Neural progenitor cell (in vitro differentiated cells): Measurements from ENCODE around the gene SERINC5. TPM values are rescaled to one million over a fixed set of nuclear protein-coding genes. Genes with fewer than 3 reads are reported as not detected.

Source experiments
- DNase-seq: peaks from one replicate; pipeline ENCODE4 v3.0.0-alpha.2; 2016; ENCODE audit warnings: low spot score
- H2AFZ ChIP-seq: fragments of 200-600 bp; sonication (generic); replicated peaks from 2 replicates; pipeline ENCODE4 v1.6.1; 2016; ENCODE audit warnings: antibody characterized with exemption
- H3F3A ChIP-seq: fragments of 200-600 bp; sonication (generic); 2 replicates; pipeline ENCODE4 v1.6.1; 2016; ENCODE audit warnings: antibody characterized with exemption, low read depth
- H3K27ac ChIP-seq: fragments of 200-600 bp; sonication (generic); 2 replicates; pipeline ENCODE4 v1.5.1; 2016; ENCODE audit warnings: mild to moderate bottlenecking
- H3K27me3 ChIP-seq: fragments of 200-600 bp; sonication (generic); 2 replicates; pipeline ENCODE4 v1.6.1; 2016; ENCODE audit warnings: mild to moderate bottlenecking, moderate library complexity
- H3K36me3 ChIP-seq: fragments of 200-600 bp; sonication (generic); 2 replicates; pipeline ENCODE4 v1.5.1; 2016
- H3K4me1 ChIP-seq: fragments of 200-600 bp; sonication (generic); 2 replicates; pipeline ENCODE4 v1.6.1; 2016; ENCODE audit warnings: mixed run types
- H3K4me2 ChIP-seq: fragments of 200-600 bp; sonication (generic); 2 replicates; pipeline ENCODE4 v1.6.1; 2016
- H3K4me3 ChIP-seq: fragments of 200-600 bp; sonication (generic); 2 replicates; pipeline ENCODE4 v1.5.1; 2016
- H3K79me2 ChIP-seq: fragments of 200-600 bp; sonication (generic); 2 replicates; pipeline ENCODE4 v1.6.1; 2016; ENCODE audit warnings: low read depth
- H3K9ac ChIP-seq: fragments of 200-600 bp; sonication (generic); 2 replicates; pipeline ENCODE4 v1.6.1; 2016
- H3K9me3 ChIP-seq: fragments of 200-600 bp; sonication (generic); 2 replicates; pipeline ENCODE4 v1.5.1; 2016; ENCODE audit warnings: low read depth
- H4K20me1 ChIP-seq: fragments of 200-600 bp; sonication (generic); 2 replicates; pipeline ENCODE4 v1.6.1; 2016; ENCODE audit warnings: low read depth
- H3K27ac Mint-ChIP-seq: 3 replicates; pipeline ENCODE4 v1.8.0; 2021; ENCODE audit warnings: mixed read lengths
- H3K27me3 Mint-ChIP-seq: 2 replicates; pipeline ENCODE4 v1.8.0; 2022; ENCODE audit warnings: low read depth, mild to moderate bottlenecking, inconsistent platforms, moderate library complexity, mixed read lengths; ENCODE audit not compliant: insufficient read depth
- H3K36me3 Mint-ChIP-seq: 3 replicates; pipeline ENCODE4 v1.8.0; 2021; ENCODE audit warnings: mixed read lengths
- H3K4me1 Mint-ChIP-seq: 3 replicates; pipeline ENCODE4 v1.8.0; 2021; ENCODE audit warnings: mixed read lengths
- H3K4me3 Mint-ChIP-seq: 3 replicates; pipeline ENCODE4 v1.8.0; 2021; ENCODE audit warnings: mild to moderate bottlenecking, moderate library complexity, mixed read lengths
- H3K9me3 Mint-ChIP-seq: 3 replicates; pipeline ENCODE4 v1.8.0; 2020; ENCODE audit warnings: mixed read lengths
- CTCF ChIP-seq: fragments of 200-600 bp; sonication (generic); IDR thresholded peaks from 2 replicates; pipeline ENCODE4 v1.5.1; 2017; ENCODE audit warnings: antibody characterized with exemption, mild to moderate bottlenecking
- EZH2 ChIP-seq: fragments of 200-600 bp; sonication (generic); IDR thresholded peaks from 2 replicates; pipeline ENCODE4 v1.6.1; 2017; ENCODE audit warnings: antibody characterized with exemption, mild to moderate bottlenecking, moderate library complexity
- EZH2phosphoT487 ChIP-seq: fragments of 200-600 bp; sonication (generic); IDR thresholded peaks from 2 replicates; pipeline ENCODE4 v1.6.1; 2017; ENCODE audit warnings: antibody characterized with exemption
- total RNA-seq: library from RNA; depleted of rRNA; stranded (reverse); fragments of >200 nt; gene quantifications from 2 replicates; pipeline ENCODE4 v1.2.3, GENCODE V29; 2015; ENCODE audit warnings: low replicate concordance

SERINC5 gene
- total RNA-seq, 1 donor from 2014 or later, result 126 TPM

GRCh38 chr5:80068246-80068636 lies 187.6 kb downstream of the SERINC5 start:
- no peaks in the 10 kb centered on the region for H4K20me1 ChIP-seq
- Mint-ChIP-seq H3K36me3 (peaks cover 14% of the 10 kb centered on the region), H3K27me3 (peaks cover 10% of the 10 kb centered on the region)

GRCh38 chr5:80067531-80068245 lies 188.2 kb downstream of the SERINC5 start:
- no peak for DNase-seq
- no peaks in the 10 kb centered on the region for H3K36me3 ChIP-seq
- no peak overlapping the region for H3K9ac ChIP-seq
- no peak overlapping the region for H3K27ac ChIP-seq
- no peaks in the 10 kb centered on the region for H3K79me2 ChIP-seq
- Mint-ChIP-seq H3K4me3 (no peak overlapping the region), H3K27me3 (peaks cover 6% of the 10 kb centered on the region), H3K4me1 (peaks cover 11% of the 10 kb centered on the region), H3K9me3 (no peaks in the 10 kb centered on the region), H3K36me3 (peaks cover 11% of the 10 kb centered on the region), H3K27ac (no peak overlapping the region)
- H4K20me1 ChIP-seq, result no peaks in the 10 kb centered on the region
- H3K4me2 ChIP-seq, result no peak overlapping the region
- peaks cover 4% of the 10 kb centered on the region for H3F3A ChIP-seq
- H2AFZ ChIP-seq, result no peak overlapping the region
- TF ChIP-seq EZH2, result no peak
- TF ChIP-seq CTCF, result no peak
- no peak for TF ChIP-seq EZH2phosphoT487
- no peaks in the 10 kb centered on the region for H3K27me3 ChIP-seq
- peaks cover 15% of the 10 kb centered on the region for H3K4me1 ChIP-seq
- H3K9me3 ChIP-seq, result no peaks in the 10 kb centered on the region
- H3K4me3 ChIP-seq, result no peak overlapping the region

More at GRCh38 chr5:80068246-80068636, 187.6 kb downstream of the SERINC5 start:
- Histone ChIP-seq H3K9ac (no peak overlapping the region), H3K4me2 (no peak overlapping the region), H2AFZ (no peak overlapping the region), H3K27me3 (no peaks in the 10 kb centered on the region), H3K4me1 (peaks cover 15% of the 10 kb centered on the region), H3F3A (peaks cover 4% of the 10 kb centered on the region), H3K9me3 (no peaks in the 10 kb centered on the region), H3K27ac (no peak overlapping the region), H3K36me3 (no peaks in the 10 kb centered on the region), H3K4me3 (no peak overlapping the region), H3K79me2 (no peaks in the 10 kb centered on the region)
- Mint-ChIP-seq H3K27ac (no peak overlapping the region), H3K9me3 (no peaks in the 10 kb centered on the region), H3K4me3 (no peak overlapping the region), H3K4me1 (peaks cover 11% of the 10 kb centered on the region)
- TF ChIP-seq CTCF (no peak), EZH2phosphoT487 (no peak), EZH2 (no peak)
- no peak for DNase-seq

GRCh38 chr5:80067016-80067415 lies 188.8 kb downstream of the SERINC5 start:
- H3K4me3 Mint-ChIP-seq, result no peak overlapping the region
- Histone ChIP-seq H4K20me1 (no peaks in the 10 kb centered on the region), H3K4me1 (peaks cover 15% of the 10 kb centered on the region), H3K27ac (no peak overlapping the region), H3K9me3 (no peaks in the 10 kb centered on the region), H3K4me2 (no peak overlapping the region), H3K4me3 (no peak overlapping the region), H3F3A (peaks cover 4% of the 10 kb centered on the region), H3K79me2 (no peaks in the 10 kb centered on the region), H2AFZ (no peak overlapping the region), H3K27me3 (no peaks in the 10 kb centered on the region), H3K9ac (no peak overlapping the region), H3K36me3 (no peaks in the 10 kb centered on the region)
- peaks cover 10% of the 10 kb centered on the region for H3K36me3 Mint-ChIP-seq
- DNase-seq, result no peak
- H3K4me1 Mint-ChIP-seq, result peaks cover 11% of the 10 kb centered on the region
- TF ChIP-seq EZH2phosphoT487 (no peak), CTCF (no peak), EZH2 (no peak)
- H3K27ac Mint-ChIP-seq, result no peak overlapping the region
- H3K9me3 Mint-ChIP-seq, result no peaks in the 10 kb centered on the region
- peaks cover 7% of the 10 kb centered on the region for H3K27me3 Mint-ChIP-seq
